SK-N-SH treated with all-trans-retinoic acid at 6 μM for 48 hours (cell line): ENCODE measurements around the gene UPP2.

Source experiments
- ARNTL ChIP-seq: fragments of 450-650 bp; formaldehyde crosslinking; IDR thresholded peaks from 2 replicates; pipeline ENCODE4 v1.5.0; 2020; ENCODE audit warnings: low read depth, mild to moderate bottlenecking, moderate library complexity, borderline replicate concordance
- CSRNP3 ChIP-seq: fragments of 250-450 bp; sonication (Bioruptor Pico); IDR thresholded peaks from 2 replicates; pipeline ENCODE4 v1.5.1; 2021; ENCODE audit warnings: mild to moderate bottlenecking, moderate library complexity
- ESRRG ChIP-seq: fragments of 250-450 bp; sonication (Bioruptor Pico); IDR thresholded peaks from 2 replicates; pipeline ENCODE4 v1.6.1; 2021; ENCODE audit warnings: mild to moderate bottlenecking
- SNAI2 ChIP-seq: fragments of 250-450 bp; sonication (Bioruptor Pico); IDR thresholded peaks from 2 replicates; pipeline ENCODE4 v1.5.0; 2020; ENCODE audit warnings: mild to moderate bottlenecking, moderate library complexity
- TCF4 ChIP-seq: fragments of 250-450 bp; sonication (Bioruptor Pico); IDR thresholded peaks from 2 replicates; pipeline ENCODE4 v1.8.0; 2021; ENCODE audit warnings: mild to moderate bottlenecking, moderate library complexity, borderline replicate concordance
- TOX ChIP-seq: fragments of 250-450 bp; sonication (Bioruptor Pico); IDR thresholded peaks from 2 replicates; pipeline ENCODE4 v1.8.0; 2021; ENCODE audit warnings: mild to moderate bottlenecking, moderate library complexity, borderline replicate concordance
- TSHZ2 ChIP-seq: fragments of 250-450 bp; sonication (Bioruptor Pico); IDR thresholded peaks from 2 replicates; pipeline ENCODE4 v1.5.0; 2020; ENCODE audit warnings: mild to moderate bottlenecking, moderate library complexity
- ZFP3 ChIP-seq: fragments of 250-450 bp; sonication (Bioruptor Pico); IDR thresholded peaks from 2 replicates; pipeline ENCODE4 v1.5.0; 2020; ENCODE audit warnings: mild to moderate bottlenecking, moderate library complexity
- ZNF70 ChIP-seq: fragments of 450-650 bp; formaldehyde crosslinking; IDR thresholded peaks from 2 replicates; pipeline ENCODE4 v1.5.0; 2020; ENCODE audit warnings: mild to moderate bottlenecking, moderate library complexity

GRCh38 chr2:158135096-158135495, 33.4 kb downstream of the UPP2 start:
- TF ChIP-seq ZFP3 (CRISPR knock-in tag) (no peak), ESRRG (CRISPR knock-in tag) (no peak), SNAI2 (no peak), ARNTL (no peak), CSRNP3 (no peak), TCF4 (CRISPR knock-in tag) (no peak), ZNF70 (CRISPR knock-in tag) (no peak), TSHZ2 (no peak), TOX (CRISPR knock-in tag) (no peak)
